D341Med (cell line): ENCODE measurements around the gene CABLES2.
A peak's percentile ranks its signal among the peaks of the same experiment; 100 is the strongest.

Experiments
- DNase-seq: peaks from one replicate; pipeline ENCODE4 v3.0.0; 2012; ENCODE audit warnings: low spot score

The CABLES2 gene

DNA sequence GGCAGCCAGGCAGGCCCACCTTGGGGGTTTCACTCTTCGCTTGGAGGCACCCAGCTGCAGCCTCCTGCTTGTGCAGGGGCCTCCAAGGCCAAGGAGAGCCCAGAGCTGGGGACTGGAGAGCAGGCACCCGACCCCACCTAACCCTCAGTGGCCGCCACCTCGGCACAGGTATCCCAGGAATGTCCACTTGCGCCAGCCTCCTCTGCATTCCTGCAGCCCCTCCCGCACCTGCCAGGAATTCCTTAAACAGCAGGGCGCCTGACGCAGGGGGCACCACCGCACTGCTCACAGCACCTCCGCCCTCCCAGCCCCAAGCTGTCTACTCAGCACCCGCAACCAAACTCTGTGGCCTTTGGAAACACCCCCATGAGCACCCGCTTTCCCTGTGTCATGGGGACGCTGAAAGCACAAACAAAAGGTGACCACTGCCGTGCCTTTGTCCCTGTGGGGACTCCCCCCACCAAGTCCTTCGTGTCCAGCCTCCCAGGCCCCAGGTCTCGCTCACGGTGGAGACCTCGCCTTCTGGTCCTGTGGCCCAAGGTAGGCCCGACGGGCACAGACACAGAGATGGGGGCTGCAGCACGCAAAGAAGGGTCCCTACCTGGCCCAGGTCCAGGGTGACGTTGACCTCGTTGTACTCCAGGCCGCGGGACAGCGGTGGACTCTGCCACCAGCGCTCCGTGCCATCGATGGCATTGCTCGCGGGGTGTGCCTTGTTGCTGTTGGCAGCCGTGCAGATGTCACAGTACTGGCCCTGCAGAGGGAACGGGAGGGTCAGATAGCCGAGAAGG lies 45.1 kb downstream of the CABLES2 start:
- DNase-seq = no peak

DNA sequence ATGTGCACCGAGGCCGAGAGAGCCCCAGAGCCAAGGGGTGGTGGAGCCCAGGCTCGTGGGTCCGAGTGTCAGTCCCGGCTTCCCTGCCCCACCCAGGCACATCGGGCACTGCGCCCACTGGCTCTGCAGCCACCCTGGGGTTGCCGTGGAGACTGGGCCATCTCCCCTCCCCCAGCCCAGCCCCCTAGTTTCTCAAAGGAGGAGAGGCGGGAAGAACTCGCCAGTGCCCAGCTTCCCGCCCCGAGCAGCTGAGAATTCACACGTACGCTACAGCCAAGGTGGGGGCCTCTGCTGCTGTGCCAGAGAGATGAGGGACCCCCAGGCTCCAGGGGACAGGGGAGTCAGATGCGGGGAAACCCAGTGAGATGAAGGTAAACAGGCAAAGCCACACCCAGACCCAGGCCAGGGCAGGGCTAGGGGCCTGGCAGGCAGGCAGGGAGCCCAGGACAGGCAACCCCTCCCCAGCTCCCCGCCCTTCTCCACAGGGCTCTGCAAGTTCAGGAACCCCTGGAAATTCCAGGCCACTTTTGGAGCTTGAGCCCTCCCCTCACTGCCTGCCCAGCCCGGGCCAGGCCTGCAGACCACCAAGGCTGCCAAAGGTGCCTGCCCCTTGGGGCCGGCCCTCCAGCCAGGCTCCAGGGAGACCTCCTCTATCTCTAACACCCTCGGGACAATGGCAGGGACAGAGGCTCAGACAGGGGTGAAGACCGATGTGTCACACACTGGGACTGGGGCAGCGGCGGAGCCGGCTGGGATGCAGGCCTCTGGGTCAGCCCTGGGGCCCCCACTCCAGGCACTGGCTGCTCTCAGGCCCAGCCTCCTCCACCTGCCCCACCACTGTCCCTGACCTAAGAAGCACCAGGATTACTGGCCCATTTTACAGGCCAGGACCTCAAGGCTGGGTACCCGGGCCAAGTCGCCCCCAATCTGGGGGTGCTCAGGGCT lies 46.0 kb downstream of the CABLES2 start:
- DNase-seq = no peak

DNA sequence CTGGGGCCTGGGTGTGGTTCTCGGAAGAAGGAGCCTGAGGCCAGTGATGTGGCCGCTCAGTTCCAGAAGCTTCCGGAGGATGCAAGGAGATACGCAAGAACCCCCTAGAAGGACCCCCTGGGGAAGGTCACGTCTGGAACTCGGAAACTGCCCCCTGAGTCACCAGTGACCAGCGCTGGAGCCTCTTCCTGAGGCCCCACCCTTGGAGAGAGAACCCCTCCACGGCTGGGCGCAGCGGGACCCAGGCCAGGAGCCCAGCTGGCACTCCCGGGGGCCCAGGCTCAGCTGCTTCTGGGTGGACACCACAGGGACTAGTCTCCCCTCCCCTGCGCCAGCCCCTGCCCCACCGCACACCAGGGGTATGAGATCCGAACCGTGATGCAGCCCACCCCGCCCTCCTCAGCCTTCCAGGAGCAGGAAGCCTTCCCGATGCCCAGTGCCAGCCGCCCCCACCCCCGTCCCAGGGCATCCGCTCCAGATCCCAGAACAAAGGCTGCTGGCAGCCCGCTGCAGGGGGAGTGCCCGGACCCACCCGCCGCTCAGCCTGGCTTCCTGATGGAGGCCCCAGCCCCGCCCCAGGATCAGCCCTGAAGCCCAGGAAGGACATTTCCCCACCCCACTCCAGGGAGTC lies 47.5 kb downstream of the CABLES2 start:
- no peak for DNase-seq

DNA sequence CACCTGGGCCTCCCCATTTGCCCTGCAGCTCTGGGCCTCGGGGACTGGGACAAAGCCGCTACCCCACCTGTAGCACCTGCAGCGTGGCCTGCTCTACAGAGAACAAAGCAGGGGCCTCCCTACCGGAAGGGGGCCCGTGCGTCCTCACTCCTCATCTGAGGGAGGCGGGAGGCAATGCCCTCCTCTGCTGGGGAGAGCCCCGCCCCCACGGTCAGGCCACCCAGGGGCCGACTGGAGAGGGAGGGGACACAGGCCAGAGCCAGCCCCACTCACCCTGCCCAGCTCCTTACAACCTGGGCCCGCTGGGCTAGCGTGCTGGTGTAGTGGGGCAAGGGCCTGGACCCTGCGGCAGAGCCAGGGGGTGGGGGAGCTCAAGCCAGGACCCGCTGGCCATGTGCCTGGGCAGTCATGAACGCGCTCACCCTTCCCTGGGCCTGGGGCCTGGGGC lies 48.0 kb downstream of the CABLES2 start:
- DNase-seq = no peak

DNA sequence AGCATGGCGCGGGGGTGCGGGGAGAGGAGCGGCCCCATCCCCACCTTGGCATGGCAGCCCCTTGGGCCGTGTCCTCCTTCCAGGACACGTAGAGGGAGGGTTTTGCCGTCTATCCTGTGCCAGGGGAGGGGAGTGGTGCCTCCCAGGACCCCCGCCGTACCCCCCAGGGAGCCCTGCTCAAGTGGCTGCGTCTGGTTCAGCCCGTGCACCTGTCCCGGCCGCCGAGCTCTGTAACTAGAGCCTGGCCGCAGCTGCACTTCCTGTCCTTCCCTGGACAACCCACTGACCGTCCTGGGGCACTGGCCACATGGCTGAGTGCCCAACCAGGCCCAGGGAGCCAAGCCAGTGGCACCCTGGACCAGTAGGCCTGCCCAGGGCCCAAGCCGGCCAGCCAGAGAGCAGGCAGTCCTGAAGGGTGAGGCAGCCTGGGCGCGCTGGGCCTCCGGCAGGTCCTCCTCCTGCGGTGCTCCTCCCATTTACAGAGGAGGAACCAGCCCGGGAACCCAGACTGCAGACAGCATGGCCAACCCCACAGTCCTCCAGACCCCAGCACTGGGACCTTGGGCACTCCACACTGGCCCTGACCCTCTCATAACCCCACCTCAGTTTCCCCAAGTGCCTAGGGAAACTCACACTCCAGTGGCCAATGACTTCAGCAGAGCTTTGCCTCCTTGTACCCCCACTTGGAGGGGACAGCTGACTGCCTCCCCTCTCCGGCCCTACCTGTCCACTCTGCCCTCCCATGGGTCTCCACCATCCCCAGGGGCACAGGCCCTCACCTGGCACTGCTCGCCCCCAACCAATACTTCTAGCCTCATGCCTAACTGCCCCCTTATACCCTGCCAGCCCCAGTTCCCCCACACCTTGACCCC lies 48.7 kb downstream of the CABLES2 start:
- DNase-seq = no peak

DNA sequence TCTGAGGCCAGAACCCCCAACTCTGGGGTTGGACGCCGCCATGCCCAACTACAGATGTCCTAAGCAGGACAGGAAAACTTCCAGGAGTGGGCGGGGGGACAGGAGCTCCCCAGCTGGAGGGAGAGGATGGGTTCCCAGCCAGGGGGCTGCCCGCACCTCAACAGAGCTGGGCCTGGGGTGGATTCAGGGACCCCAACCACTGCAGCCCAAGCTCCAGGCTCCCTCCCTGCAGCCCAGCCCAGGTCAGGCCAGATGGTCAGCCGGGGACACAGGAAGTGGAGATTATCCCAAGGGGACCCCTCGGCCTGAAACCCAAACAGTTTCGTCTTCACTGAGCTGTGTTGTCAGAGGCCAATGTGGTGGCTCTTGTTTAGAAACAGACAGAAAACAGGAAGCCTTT lies 49.4 kb downstream of the CABLES2 start:
- DNase-seq = no peak

DNA sequence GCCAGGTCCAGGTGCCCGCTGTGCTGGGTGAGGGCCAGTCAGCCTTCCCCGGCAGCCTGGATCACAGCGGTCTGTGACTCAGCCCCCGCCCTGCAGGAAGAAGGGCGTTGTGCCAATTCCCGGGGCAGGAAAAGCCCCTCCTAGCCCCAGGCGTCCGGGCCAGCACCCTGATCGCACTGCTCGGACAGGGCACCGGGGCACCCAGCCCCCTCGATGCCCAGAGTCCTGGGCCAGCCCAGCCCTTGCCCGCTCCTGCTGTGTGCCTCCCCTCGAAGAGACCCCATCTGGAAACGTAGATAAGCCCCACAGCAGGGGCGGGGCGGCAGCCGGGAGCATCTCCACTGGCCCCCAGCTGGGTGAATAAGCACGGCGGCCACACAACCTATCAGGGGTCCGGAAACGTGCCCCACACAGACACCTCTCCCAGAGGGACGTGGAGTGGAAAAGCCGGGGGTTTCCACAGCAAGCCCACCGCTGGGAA lies 49.9 kb downstream of the CABLES2 start:
- DNase-seq = no peak

DNA sequence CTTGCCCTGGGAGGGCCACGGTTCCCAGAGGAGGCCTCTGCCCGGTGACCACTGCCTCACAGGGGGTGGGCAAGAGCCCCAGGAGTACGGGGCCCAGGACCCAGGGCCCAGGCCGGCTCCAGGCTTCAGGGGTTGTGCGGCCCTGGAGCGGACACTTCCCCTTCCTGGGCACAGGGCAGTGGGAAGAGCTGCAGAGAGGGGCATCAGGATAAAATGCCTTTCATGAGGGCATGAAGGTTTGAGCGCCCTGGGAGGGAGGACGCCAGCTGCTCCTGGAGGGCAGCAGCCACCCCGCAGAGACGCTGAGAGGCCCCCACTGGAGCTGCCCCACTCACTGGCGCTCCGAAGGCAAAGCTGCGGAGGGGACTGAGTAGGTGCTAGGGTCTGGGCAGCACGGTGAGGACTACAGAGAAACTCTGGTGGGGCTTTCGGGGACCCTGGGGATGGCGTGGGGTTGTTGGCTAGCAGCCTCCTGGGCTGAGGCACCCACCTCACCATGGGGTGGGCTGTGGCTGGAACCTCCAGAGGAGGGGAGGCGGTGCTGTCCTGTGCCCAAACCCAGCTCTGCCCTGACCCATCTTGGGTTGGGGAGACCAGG lies 50.4 kb downstream of the CABLES2 start:
- DNase-seq = no peak

DNA sequence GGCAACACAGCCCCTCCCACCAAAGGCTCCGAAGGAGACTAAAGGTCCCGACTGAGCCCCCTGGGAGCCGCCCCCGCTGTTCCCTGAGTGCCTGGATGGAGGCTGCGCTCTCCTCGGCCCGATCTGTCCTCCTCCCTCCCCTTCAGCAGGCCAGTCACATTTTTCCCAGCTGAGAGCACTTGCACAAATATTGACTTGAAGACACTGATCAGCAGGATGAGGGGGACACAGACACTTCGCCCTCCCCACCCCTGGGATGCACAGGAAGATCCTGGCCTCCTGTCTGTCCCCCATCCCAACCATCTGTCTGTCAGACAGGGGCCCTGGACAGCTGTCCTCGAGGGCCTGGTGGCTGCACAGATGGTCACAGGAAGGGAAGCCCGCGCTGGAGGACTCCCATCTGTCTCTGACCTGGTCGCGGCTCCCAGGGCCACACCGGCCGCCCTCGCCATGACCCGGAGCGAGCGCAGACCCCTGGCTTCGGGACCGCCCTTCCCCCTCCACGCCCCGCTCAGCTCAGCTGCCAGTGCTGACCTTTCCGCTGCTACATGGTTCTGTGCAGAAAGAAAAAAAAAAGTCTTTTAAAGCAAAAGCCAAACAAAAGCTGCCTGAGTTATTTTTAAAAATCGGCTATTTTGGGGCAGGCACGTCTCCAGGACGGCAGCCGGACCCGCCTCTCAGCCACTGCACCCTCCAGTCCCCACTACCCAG lies 51.1 kb downstream of the CABLES2 start:
- DNase-seq = no peak

DNA sequence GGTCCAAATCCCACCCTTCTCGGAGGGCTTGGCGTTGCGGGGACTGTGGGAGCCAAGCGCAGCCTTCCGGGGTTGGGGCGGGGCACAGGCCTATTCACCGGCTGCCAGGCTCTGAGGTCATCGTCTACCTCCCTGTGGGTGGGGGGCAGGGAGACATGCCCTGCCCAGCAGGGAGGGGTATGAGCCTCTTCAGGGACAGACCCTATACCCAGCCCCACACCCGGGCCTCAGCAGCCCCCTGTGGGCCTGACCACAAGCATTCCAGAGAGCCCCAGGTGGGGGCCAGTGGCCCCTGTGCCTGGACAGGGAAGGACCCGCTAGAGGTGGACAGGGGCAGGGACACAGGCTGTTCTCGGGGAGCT lies 51.6 kb downstream of the CABLES2 start:
- no peak for DNase-seq

DNA sequence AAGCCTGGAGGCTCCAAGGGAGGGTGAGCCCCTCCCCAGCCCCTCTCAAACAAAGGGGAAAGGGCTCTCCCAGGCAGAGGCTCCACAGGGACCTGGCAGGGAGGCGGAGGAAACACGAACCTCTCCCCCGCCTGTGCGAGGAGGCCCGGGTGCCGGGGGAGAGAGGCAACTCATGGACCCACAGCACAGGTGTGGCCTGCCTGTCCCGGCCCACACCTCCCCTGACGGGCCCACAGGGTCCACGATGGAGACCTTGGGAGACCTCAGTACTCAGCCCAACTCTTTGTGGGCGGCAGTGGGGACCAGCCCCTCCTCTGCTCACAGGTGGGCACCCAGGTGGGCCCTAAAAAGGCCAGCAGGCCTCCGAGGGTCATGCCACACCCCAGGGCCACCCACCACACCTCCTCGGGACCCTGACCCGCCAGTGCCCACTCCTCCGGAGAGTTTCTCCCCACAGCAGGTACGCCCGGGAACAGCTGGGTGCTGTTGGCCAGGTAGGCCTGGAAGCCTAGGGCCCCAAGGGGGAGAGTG lies 52.2 kb downstream of the CABLES2 start:
- DNase-seq = no peak

DNA sequence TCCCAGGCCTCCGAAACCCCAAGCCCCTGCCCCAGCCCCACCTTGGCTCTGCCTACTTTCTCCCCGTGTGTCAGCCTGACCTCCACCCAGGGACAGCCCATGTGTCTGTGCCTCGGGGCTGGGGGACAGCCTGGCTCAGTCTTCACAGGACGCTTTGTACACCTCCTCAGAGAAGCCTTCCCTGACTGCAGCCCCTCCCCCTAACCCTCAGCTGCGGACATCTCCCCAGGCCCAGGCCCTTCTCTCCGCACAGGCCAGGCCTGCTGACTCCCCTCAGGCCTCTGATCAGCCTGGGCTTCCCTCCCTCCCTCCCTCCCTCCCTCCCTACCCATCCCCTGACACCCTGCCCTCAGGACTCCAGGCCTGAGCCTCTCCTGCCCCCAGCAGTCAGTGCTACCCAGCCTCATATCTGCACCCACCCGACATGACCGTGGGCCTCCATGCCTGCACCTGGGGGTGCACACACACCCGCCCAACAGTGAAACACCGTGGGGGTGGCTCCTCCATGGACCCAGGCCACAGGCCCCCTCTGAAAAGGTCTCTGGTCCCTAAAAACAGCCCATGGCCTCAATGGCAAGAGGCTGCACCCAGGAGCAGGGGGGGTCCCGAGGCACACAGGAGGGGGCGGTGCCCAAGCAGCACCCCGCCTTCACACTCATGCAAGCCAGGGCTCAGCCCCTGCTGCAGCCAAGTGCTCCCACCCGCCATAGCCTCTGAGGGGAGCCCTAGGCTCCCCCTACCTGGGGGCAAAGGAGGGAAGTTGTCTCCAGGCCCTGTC lies 52.9 kb downstream of the CABLES2 start:
- DNase-seq = no peak

DNA sequence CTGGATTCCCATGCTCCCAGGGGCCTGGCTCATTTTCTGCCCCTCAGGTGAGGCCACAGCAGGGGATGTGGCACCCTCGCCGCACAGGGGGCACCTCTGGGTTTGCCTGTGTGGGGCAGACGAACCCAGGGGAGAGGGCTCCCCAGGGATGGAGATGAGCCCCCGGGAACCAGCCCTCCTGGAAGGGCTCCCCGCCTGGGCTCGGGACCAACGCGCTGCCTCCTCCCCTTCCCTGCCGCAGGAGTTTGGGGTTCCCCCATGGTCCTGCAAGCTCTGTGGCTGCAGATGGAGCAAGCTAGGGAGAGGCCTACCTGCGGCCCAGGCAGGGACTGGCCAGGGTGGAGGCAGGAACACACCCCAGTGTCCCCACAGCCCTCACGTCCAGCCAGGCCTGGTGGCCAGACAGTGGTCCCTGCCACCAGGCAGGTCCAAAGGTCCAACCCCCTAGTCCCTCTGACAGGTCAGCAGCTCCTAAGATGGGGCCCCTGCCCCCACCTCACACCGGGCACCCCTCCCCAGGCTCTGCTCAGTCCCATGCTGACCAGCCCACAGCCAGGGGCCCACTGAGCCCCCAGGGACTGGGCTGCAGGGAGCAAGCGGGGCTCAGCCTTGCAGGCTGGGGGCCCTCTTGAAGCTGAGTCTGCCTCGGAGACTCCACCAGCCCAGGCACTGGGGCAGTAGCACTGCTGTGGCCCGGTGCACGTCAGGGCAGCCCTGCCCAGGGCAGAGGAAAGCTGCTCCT lies 53.6 kb downstream of the CABLES2 start:
- DNase-seq = no peak

DNA sequence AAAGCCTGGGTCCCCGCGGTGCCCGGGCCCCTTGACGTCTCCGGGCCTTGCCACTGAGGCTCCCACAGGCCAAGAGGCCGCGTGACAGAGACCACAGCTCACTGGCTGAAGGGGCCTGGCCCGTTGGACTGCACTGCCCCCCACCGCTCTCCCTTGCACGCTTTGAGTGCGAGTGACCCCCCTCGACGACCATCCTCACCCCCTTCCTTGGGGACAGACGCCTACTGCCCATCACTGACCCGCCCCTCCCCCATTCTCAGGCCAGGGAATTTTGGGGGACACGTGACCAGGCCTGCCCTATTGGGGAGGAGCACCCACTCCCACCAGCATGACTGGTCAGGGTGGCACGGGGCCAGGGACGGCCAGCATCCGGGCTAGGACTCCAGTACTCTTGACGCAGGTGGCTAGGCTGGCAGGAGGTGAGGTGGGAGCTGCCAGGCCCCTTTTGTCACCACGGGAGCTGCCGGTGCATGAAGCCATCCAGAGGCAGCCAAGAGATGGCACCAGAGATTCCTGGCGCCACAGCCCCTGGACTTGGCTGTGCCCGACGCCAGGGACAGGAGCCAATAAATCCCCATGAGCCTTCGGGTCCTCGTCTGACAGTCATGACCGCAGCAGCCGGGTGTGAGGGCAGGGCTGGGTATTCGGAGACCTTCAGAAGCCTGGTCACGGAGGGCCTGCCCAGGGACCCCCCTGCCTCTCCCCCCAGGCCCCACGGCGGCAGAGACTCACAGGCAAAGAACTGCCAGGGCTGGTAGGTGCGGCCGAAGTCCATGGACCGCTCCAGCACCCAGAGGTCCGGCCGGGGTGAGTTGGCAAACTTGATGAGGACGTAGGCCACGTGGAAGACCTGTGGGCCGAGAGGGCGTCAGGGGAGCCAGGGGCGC lies 54.4 kb downstream of the CABLES2 start:
- peak; percentile 66 for DNase-seq

DNA sequence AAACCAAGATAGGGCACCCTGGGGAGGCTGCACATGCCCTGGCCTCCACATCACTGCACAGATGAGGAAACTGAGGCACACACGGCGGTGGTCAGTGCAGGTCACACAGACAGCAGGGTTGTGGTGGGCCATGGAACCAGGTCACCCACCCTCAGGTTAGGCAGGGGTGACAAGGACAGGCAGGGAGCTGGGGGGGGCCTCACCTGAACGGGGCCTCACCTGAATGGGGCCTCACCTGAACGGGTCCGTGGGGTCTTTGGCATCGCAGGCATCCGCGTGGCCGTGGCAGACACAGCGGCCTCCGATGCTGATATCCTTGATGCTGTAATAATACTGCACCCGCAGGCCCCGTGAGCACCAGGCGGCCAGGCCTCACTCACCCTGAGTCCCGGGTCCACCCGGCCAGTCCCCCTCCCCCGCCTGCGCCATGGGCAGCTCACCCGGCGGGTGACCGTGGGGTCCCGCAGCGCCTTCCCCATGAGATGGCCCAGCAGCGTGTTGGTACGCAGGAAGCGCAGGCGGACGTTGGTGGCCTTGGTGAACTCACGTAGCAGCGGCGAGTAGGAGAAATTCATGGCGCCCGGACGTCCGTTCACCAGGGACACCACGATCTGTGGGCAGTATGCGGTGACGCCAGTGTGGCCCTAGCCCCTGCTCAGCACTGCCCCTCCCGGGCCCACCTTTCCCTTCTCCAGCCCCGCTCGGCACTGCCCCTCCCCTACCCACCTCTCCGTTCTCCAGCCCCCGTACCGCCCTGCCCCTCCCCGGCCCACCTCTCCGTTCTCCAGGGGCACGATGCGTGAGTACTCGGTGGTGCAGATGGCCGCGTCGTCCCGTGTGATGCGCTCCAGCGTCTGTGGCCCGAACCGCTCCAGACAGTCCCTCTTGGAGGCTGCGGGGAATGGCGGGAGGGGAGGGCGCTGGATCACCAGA lies 55.4 kb downstream of the CABLES2 start:
- DNase-seq = no peak

DNA sequence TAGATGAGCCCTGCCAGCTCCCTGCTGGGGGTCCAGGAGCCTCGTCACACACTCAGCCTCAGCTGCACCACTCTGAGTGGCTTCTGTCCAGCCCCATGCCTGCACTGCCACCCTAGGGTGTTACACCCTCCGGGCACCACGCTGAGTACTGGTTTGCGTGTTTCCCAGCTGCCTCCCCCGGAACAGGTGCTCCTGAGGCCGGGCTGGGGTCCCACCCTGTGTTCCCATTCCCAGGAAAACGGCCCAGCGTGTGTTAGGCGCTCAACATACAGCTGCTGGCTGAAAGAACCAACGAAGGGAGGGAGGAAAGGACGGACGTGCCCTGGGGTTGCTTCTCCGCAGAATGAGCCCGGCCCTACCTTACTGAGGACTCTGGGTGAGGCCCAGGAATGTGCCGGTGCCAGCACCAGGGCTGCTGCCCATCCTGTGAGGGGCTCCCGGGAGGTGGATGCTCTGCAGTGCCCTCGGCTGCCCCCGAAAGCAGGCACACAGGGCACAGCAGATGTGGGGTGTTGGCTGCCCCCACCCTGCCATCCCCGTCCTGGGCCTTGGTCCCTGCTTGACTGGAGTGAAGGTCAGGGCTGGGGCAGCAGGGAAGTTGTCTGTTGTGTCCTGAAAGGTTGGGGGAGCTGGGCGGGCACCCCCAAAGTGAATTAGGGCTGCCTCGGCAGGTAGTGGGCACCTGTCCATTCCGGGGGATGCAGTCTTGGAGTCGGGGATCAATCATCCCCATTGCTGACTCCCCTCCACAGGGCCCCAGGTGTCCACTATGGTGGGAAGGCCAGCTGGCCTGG lies 56.3 kb downstream of the CABLES2 start:
- no peak for DNase-seq
